ENCODE measurements around the gene TDP1.

TDP1 gene

GRCh38 chr14:89936654-89937185 is 19.0 kb upstream of the TDP1 start:
- no peak for DNase-seq (ENCODE audit: low read depth)

GRCh38 chr14:89941830-89942377 is 13.8 kb upstream of the TDP1 start:
- H3K4me3 ChIP-seq (ENCODE audit: control insufficient read depth, low read depth, low read length), result no peak overlapping the region
- no peak for DNase-seq (ENCODE audit: low read depth)
- TF ChIP-seq, protein P1, sequence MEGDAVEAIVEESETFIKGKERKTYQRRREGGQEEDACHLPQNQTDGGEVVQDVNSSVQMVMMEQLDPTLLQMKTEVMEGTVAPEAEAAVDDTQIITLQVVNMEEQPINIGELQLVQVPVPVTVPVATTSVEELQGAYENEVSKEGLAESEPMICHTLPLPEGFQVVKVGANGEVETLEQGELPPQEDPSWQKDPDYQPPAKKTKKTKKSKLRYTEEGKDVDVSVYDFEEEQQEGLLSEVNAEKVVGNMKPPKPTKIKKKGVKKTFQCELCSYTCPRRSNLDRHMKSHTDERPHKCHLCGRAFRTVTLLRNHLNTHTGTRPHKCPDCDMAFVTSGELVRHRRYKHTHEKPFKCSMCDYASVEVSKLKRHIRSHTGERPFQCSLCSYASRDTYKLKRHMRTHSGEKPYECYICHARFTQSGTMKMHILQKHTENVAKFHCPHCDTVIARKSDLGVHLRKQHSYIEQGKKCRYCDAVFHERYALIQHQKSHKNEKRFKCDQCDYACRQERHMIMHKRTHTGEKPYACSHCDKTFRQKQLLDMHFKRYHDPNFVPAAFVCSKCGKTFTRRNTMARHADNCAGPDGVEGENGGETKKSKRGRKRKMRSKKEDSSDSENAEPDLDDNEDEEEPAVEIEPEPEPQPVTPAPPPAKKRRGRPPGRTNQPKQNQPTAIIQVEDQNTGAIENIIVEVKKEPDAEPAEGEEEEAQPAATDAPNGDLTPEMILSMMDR (IDR thresholded peaks at IDR 0.05; ENCODE audit: control insufficient read depth, insufficient read depth, low read depth, low read length, missing control alignments), result no peak

More at GRCh38 chr14:89936654-89937185, 19.0 kb upstream of the TDP1 start:
- TF ChIP-seq, protein P1 (IDR thresholded peaks at IDR 0.05; ENCODE audit: control insufficient read depth, insufficient read depth, low read depth, low read length, missing control alignments), result no peak
- no peak overlapping the region for H3K4me3 ChIP-seq (ENCODE audit: control insufficient read depth, low read depth, low read length)

DNA sequence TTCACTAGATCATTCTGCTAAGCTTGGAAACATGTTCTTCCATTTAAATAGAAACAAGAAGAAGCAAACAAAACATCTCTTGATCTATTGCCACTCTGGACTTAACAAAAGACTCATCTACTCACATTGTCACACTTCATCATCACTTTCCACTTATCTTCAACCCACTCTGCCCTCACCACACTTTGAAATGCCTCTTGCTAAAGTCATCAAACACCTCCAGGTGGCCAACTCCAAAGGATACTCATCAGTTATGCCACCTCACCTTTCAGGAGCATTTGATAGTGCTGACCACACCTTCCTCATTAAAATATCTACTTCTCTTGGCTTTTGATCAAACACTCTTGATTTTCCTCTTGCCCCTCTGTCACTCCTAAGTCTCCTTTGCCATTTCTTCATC is 8.4 kb upstream of the TDP1 start:
- no peak overlapping the region for H3K4me3 ChIP-seq (ENCODE audit: control insufficient read depth, low read depth, low read length)
- no peak for DNase-seq (ENCODE audit: low read depth)
- TF ChIP-seq, protein P1 (IDR thresholded peaks at IDR 0.05; ENCODE audit: control insufficient read depth, insufficient read depth, low read depth, low read length, missing control alignments), result no peak

- DNase-seq (ENCODE audit: low read depth), result no peak
- TF ChIP-seq, protein P1 (IDR thresholded peaks at IDR 0.05; ENCODE audit: control insufficient read depth, insufficient read depth, low read depth, low read length, missing control alignments), result no peak
- no peak overlapping the region for H3K4me3 ChIP-seq (ENCODE audit: control insufficient read depth, low read depth, low read length)
Measured at GRCh38 chr14:89952576-89952975, 3.2 kb upstream of the TDP1 start.

- H3K4me3 ChIP-seq (ENCODE audit: control insufficient read depth, low read depth, low read length), result no peak overlapping the region; the same call in 1 of the 2 replicates
- DNase-seq (ENCODE audit: low read depth), result no peak
- TF ChIP-seq, protein P1 (IDR thresholded peaks at IDR 0.05; ENCODE audit: control insufficient read depth, insufficient read depth, low read depth, low read length, missing control alignments), result no peak
Measured at GRCh38 chr14:89953602-89954001, 2.1 kb upstream of the TDP1 start.

GRCh38 chr14:89954070-89955021 is 1.4 kb upstream of the TDP1 start, which contains the start of gene EFCAB11:
Gene EFCAB11, minus strand, starts transcription at chr14:89954730. Its CDS starts 70 bp downstream, at chr14:89954660.
- peak within 1 kb of the TSS; percentile 85 for H3K4me3 ChIP-seq (ENCODE audit: control insufficient read depth, low read depth, low read length)
- TF ChIP-seq, protein P1 (IDR thresholded peaks at IDR 0.05; ENCODE audit: control insufficient read depth, insufficient read depth, low read depth, low read length, missing control alignments), result peak; percentile 9
- DNase-seq (ENCODE audit: low read depth), result peak; percentile 92

Data from AG09309 (cell line).